Ascending aorta (tissue), 2 donors: ENCODE data around the gene IL13RA2. TPM values are rescaled to one million over a fixed set of nuclear protein-coding genes. Genes with fewer than 3 reads are reported as not detected.

Experiments used
- DNase-seq, 2 donors: peaks; one replicate each; pipeline ENCODE4 v3.0.0-alpha.2; 2019; ENCODE audit warnings: low spot score in 2 of 2
- H3K27ac ChIP-seq, 2 donors: fragments of 200-600 bp; sonication (generic); one replicate each; pipeline ENCODE4 v1.5.1; 2016 to 2017; ENCODE audit warnings: mild to moderate bottlenecking in 1 of 2
- H3K27me3 ChIP-seq: fragments of 200-600 bp; sonication (generic); one replicate; pipeline ENCODE4 v1.5.1; 2017
- H3K36me3 ChIP-seq, 2 donors: fragments of 200-600 bp; sonication (generic); one replicate each; pipeline ENCODE4 v1.5.1; 2016
- H3K4me1 ChIP-seq, 2 donors: fragments of 200-600 bp; sonication (generic); one replicate each; pipeline ENCODE4 v1.5.1; 2016 to 2017; ENCODE audit warnings: mild to moderate bottlenecking in 1 of 2
- H3K4me3 ChIP-seq, 2 donors: fragments of 200-600 bp; sonication (generic); one replicate each; pipeline ENCODE4 v1.5.1; 2016 to 2017; ENCODE audit warnings: mild to moderate bottlenecking in 1 of 2
- H3K9me3 ChIP-seq, 2 donors: fragments of 200-600 bp; sonication (generic); one replicate each; pipeline ENCODE4 v1.5.1; 2016
- CTCF ChIP-seq, 3 experiments: fragments of 200-600 bp in 2 of 3; fragments of 450-650 bp in 1 of 3; sonication (generic) in 2 of 3; IDR thresholded peaks; one replicate each; pipeline ENCODE4 v1.5.1; 2016 to 2019; ENCODE audit warnings: antibody characterized with exemption in 3 of 3, mild to moderate bottlenecking in 1 of 3, moderate library complexity in 1 of 3
- intact Hi-C: fragments of 100-400 bp; cut with DNase I; formaldehyde crosslinking; loops from one replicate; pipeline ENCODE4 v1.15.1; 2023
- total RNA-seq: library from RNA; depleted of rRNA; stranded (reverse); fragments of >200 nt; gene quantifications from one replicate; pipeline ENCODE4 v1.1.0, GENCODE V29; 2016

The IL13RA2 gene
- total RNA-seq, 1 donor from 2014 or later: 2.6 TPM

GRCh38 chrX:115031989-115032388 is 14.6 kb upstream of the IL13RA2 start:
- no peak for DNase-seq
- Histone ChIP-seq H3K27me3 (no peaks in the 10 kb centered on the region), H3K27ac (no peak overlapping the region), H3K9me3 (no peaks in the 10 kb centered on the region), H3K4me3 (no peak overlapping the region), H3K4me1 (peaks cover 0 to 2% of the 10 kb centered on the region in 2 donors), H3K36me3 (no peaks in the 10 kb centered on the region)
- intact Hi-C loops: no loop called here
- TF ChIP-seq CTCF (IDR thresholded peaks at IDR 0.05): no peak

DNA sequence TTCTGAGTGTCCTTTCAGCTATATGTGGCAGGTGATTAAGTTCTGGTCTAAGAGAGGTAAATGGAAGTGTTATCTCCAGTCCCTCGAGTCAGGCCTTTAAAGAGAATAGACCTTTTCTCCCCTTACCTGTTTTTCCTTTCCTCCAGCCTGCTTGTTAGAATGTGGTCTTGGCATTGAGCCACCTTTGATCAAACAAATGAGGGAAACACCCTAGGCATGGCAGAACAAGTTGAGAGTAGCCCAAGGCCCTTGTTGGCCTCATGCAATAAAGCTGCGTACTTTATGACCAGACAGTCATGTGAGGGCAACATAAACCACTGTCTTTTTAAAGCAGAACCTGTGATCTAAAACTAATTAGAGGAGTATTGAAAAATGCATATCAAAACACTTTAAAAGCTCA is 13.2 kb upstream of the IL13RA2 start:
- TF ChIP-seq CTCF (IDR thresholded peaks at IDR 0.05): no peak
- H3K4me1 ChIP-seq: peaks cover 0 to 2% of the 10 kb centered on the region in 2 donors
- no peaks in the 10 kb centered on the region for H3K9me3 ChIP-seq
- DNase-seq: no peak
- H3K36me3 ChIP-seq: no peaks in the 10 kb centered on the region
- no peaks in the 10 kb centered on the region for H3K27me3 ChIP-seq
- no peak overlapping the region for H3K4me3 ChIP-seq
- intact Hi-C loops: no loop called here
- H3K27ac ChIP-seq: peak overlapping the region; percentile 60 to 71

- DNase-seq: no peak
- TF ChIP-seq CTCF (IDR thresholded peaks at IDR 0.05): no peak
- Histone ChIP-seq H3K9me3 (no peaks in the 10 kb centered on the region), H3K36me3 (no peaks in the 10 kb centered on the region), H3K4me1 (peaks cover 0 to 2% of the 10 kb centered on the region in 2 donors), H3K27me3 (no peaks in the 10 kb centered on the region), H3K4me3 (no peak overlapping the region), H3K27ac (peak overlapping the region; percentile 60 to 71)
- intact Hi-C loops: no loop called here
Measured at GRCh38 chrX:115029869-115030570, 12.6 kb upstream of the IL13RA2 start.

GRCh38 chrX:115029440-115029839 is 12.0 kb upstream of the IL13RA2 start:
- TF ChIP-seq CTCF (IDR thresholded peaks at IDR 0.05): no peak
- Histone ChIP-seq H3K4me1 (peaks cover 0 to 2% of the 10 kb centered on the region in 2 donors), H3K27me3 (no peaks in the 10 kb centered on the region), H3K9me3 (no peaks in the 10 kb centered on the region), H3K27ac (peak overlapping the region; percentile 39 to 60), H3K4me3 (no peak overlapping the region), H3K36me3 (no peaks in the 10 kb centered on the region)
- intact Hi-C loops: no loop called here
- DNase-seq: no peak

DNA sequence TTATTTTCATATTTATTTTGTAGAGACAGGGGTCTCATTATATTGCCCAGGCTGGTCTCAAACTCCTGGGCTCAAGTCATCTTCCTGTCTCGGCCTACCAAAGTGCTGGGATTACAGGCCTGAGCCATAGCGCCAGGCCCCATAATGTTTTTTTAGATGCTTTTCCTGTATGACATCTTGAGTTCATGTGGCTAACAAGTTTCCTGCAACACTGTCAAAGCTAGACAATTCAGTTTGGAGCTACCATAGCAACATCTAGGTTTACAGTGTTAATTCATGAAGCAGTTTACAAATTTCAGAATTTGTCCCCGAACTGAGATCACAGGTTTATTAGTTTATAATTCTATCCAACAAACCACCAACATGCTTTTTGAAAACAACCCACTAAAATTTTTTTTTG is 6.4 kb upstream of the IL13RA2 start:
- H3K9me3 ChIP-seq: no peaks in the 10 kb centered on the region
- TF ChIP-seq CTCF (IDR thresholded peaks at IDR 0.05): no peak
- no peaks in the 10 kb centered on the region for H3K36me3 ChIP-seq
- no peak overlapping the region for H3K27ac ChIP-seq
- intact Hi-C loops: no loop called here
- H3K4me3 ChIP-seq: no peak overlapping the region
- no peak for DNase-seq
- H3K4me1 ChIP-seq: no peaks in the 10 kb centered on the region
- H3K27me3 ChIP-seq: no peaks in the 10 kb centered on the region
